ENCODE results near the gene ERBB2. TPM values are rescaled to one million over a fixed set of nuclear protein-coding genes. Genes with fewer than 3 reads are reported as not detected.

The ERBB2 gene
- total and polyA plus RNA-seq, 2 of the 13 experiments (the other 11 are each of a cell fraction or from before 2014, with no cell fraction given) = 57.7 to 64.1 TPM

- no TSS peak for BruUV-seq (replicated peaks)
- Histone ChIP-seq H3K4me2 (ENCODE audit: low read depth, low read length) (peak overlapping the region; percentile 91), H3K9ac (ENCODE audit: insufficient read depth, low read depth, low read length) (peak overlapping the region; percentile 69; the same call in 1 of the 2 replicates), H3K27me3 (ENCODE audit: control insufficient read depth in 1 of 2, insufficient read depth in 2 of 2, low read length in 2 of 2) (peaks cover 6 to 48% of the 10 kb centered on the region in 2 experiments), H2AFZ (ENCODE audit: low read length) (no peak overlapping the region), H4K20me1 (ENCODE audit: insufficient read depth, low read length) (no peaks in the 10 kb centered on the region), H3K4me1 (ENCODE audit: insufficient read depth, low read length) (peaks cover 77% of the 10 kb centered on the region), H3K4me3 (replicated peaks in 1 of 3; ENCODE audit: insufficient read depth in 1 of 3, low read depth in 2 of 3, low read length in 3 of 3) (peak overlapping the region; percentile 63 to 80 (median 73)), H3K27ac (ENCODE audit: extremely low read length, insufficient read depth, low read length) (no peak overlapping the region), H3K9me3 (ENCODE audit: low read length) (no peaks in the 10 kb centered on the region), H3K79me2 (ENCODE audit: insufficient read depth, low read length) (no peaks in the 10 kb centered on the region), H3K36me3 (replicated peaks in 1 of 2; ENCODE audit: control insufficient read depth in 1 of 2, insufficient read depth in 2 of 2, low read length in 2 of 2) (no peaks in the 10 kb centered on the region)
- intact Hi-C loops (cut with micrococcal nuclease; ENCODE audit: unreplicated experiment) (loop anchor here (1.0 to 5.0 kb wide), 3 partner anchors 25 to 132 kb away; partner anchors contain the start of gene MIEN1), in situ Hi-C loops (cut with HindIII; ENCODE audit: extremely low pct_ligation_motif_present, low pct_unique_long_range_greater_than_20kb) (loop anchor here (5.0 kb wide), 2 partner anchors 83 to 133 kb away; no protein-coding TSS in a partner anchor)
- DNase-seq (ENCODE audit: low spot score) (no peak), ATAC-seq (peak; percentile 17), FAIRE-seq (no peak)
- WGBS (ENCODE audit: low lambda C conversion rate) = 19% methylated on average over 20 of the region's 21 CpGs
- POLR2A ChIA-PET = interaction anchor here (0.6 to 5.3 kb wide), 14 partner anchors 15 to 219 kb away, joined by 3 to 52 read pairs (median 4); partner anchors contain the start of genes ERBB2, MIEN1 and PGAP3
- CTCF ChIA-PET (ENCODE audit: low intra/inter-chr PET ratio, low total read pairs) = interaction anchor here (0.8 to 4.0 kb wide), 10 partner anchors 15 to 207 kb away, joined by 3 to 57 read pairs (median 8); partner anchors contain the start of genes MIEN1 and PNMT
- TF ChIP-seq ZBTB14 (CRISPR knock-in tag; IDR thresholded peaks at IDR 0.05) (peak; percentile 50; the same call in 1 of the 2 replicates), ZNF597 (CRISPR knock-in tag; IDR thresholded peaks at IDR 0.05) (0 out of 2 replicates have a peak, but pooled peaks have one; percentile 32), PRDM15 (CRISPR knock-in tag; IDR thresholded peaks at IDR 0.05) (peak; percentile 90), NFAT5 (CRISPR knock-in tag; IDR thresholded peaks at IDR 0.05) (peak; percentile 52; the same call in 1 of the 2 replicates), ZNF12 (CRISPR knock-in tag; IDR thresholded peaks at IDR 0.05) (no peak), PREB (CRISPR knock-in tag; IDR thresholded peaks at IDR 0.05) (0 out of 2 replicates have a peak, but pooled peaks have one; percentile 30), ZNF484 (CRISPR knock-in tag; IDR thresholded peaks at IDR 0.05; ENCODE audit: borderline replicate concordance, low read depth) (0 out of 2 replicates have a peak, but pooled peaks have one; percentile 5), JUNB (CRISPR knock-in tag; IDR thresholded peaks at IDR 0.05; ENCODE audit: borderline replicate concordance) (no peak)
Observed at GRCh38 chr17:39754958-39755553, 55.2 kb downstream of the ERBB2 start.
